ENCODE data around the gene MZT2B. TPM values are rescaled to one million over a fixed set of nuclear protein-coding genes. Genes with fewer than 3 reads are reported as not detected.
A peak's percentile ranks its signal among the peaks of the same experiment; 100 is the strongest.
"Not testable (repeated sequence)": the region's sequence is repeated elsewhere in the genome, so short reads cannot be mapped to it uniquely, and the experiment has no call there.

Gene MZT2B
- total and polyA plus RNA-seq, 11 donors = 269 to 623 (median 360) TPM

GRCh38 chr2:130154773-130155765 is 27.0 kb upstream of the MZT2B start:
- intact Hi-C loops (cut with DNase I) = loop anchor here in 5 of 10 donors (5.0 to 10.0 kb wide), 2 partner anchors 177 to 180 kb away; no protein-coding TSS in a partner anchor
- no peak for DNase-seq

DNA sequence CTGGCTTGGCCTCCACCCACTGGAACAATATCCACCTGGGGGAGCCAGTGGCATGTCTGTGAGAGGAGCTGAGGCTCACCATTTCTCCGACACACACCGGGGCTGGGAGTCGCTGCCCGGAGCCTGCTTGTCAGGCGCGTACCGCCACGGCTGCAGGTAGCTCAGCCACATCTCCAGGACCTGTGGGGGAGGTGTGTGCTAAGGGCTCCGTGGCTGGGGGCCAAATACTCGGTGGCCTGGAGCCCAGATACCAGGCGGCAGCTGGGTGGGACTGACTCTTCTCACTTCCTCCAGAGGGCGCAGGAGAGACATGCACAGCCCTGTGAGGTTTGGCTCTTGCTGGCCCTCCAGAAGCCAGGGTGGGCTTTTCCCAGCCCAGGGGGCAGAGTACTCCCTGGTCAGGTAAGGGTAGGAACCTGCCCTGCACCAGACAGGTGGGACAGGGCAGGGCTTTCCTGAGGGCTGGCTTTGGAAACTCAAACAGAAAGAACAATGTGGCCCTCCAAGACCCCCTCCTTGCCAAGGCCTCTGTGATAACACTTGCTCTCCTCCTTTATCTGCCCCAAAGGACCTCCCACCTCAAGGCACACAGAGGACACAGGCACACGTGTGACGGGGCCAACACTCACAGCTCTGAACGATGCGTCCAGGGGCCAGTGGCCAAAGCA is 26.0 kb upstream of the MZT2B start:
- TF ChIP-seq CTCF (IDR thresholded peaks at IDR 0.05) = peak; percentile 38 to 69 (median 56)
- not testable (repeated sequence) for H3K9me3 ChIP-seq, H3K27ac ChIP-seq, H3K4me3 ChIP-seq, H3K27me3 ChIP-seq
- peaks cover 0 to 12% (median 0%) of the 10 kb centered on the region in 12 donors for H3K4me1 ChIP-seq
- peaks cover 0 to 46% (median 28%) of the 10 kb centered on the region in 9 donors for H3K36me3 ChIP-seq
- ATAC-seq (peak; percentile 55 to 76 (median 68)), DNase-seq (peak; percentile 54 to 80 (median 74))
- intact Hi-C loops (cut with DNase I) = loop anchor here in 6 of 10 donors (2.0 to 10.0 kb wide), 3 partner anchors 176 to 179 kb away; no protein-coding TSS in a partner anchor
- WGBS, 4 donors = 19 to 45% (median 38%) methylated on average over 5 to 16 of the region's 16 CpGs

More at GRCh38 chr2:130154773-130155765, 27.0 kb upstream of the MZT2B start:
- H3K27me3 ChIP-seq = no peaks in the 10 kb centered on the region
- peaks cover 0 to 6% (median 0%) of the 10 kb centered on the region in 12 donors for H3K4me1 ChIP-seq
- H3K9me3 ChIP-seq = no peaks in the 10 kb centered on the region
- no peak for ATAC-seq
- no peak for TF ChIP-seq POLR2A (IDR thresholded peaks at IDR 0.05)
- no peak for TF ChIP-seq CTCF (IDR thresholded peaks at IDR 0.05)
- no peak overlapping the region for H3K4me3 ChIP-seq
- no peak overlapping the region for H3K27ac ChIP-seq
- WGBS, 4 donors = 94 to 96% (median 95%) methylated on average over 23 to 29 of the region's 29 CpGs
- peaks cover 0 to 44% (median 26%) of the 10 kb centered on the region in 9 donors for H3K36me3 ChIP-seq

- Histone ChIP-seq H3K9me3 (no peaks in the 10 kb centered on the region), H3K4me3 (no peak overlapping the region), H3K27ac (no peak overlapping the region), H3K36me3 (peaks cover 0 to 47% (median 28%) of the 10 kb centered on the region in 9 donors), H3K27me3 (no peaks in the 10 kb centered on the region), H3K4me1 (peaks cover 0 to 16% (median 0%) of the 10 kb centered on the region in 12 donors)
- TF ChIP-seq POLR2A (IDR thresholded peaks at IDR 0.05) (no peak), CTCF (IDR thresholded peaks at IDR 0.05) (no peak)
- WGBS, 4 donors = 81 to 94% (median 91%) methylated on average over 6 to 9 of the region's 9 CpGs
- intact Hi-C loops (cut with DNase I) = loop anchor here in 6 of 10 donors (2.0 to 10.0 kb wide), 3 partner anchors 176 to 178 kb away; no protein-coding TSS in a partner anchor
- DNase-seq (no peak), ATAC-seq (no peak)
Measured at GRCh38 chr2:130156624-130157004, 25.4 kb upstream of the MZT2B start.

- intact Hi-C loops (cut with DNase I) = loop anchor here in 6 of 10 donors (2.0 to 10.0 kb wide), 3 partner anchors 175 to 177 kb away; no protein-coding TSS in a partner anchor
- not testable (repeated sequence) for H3K27me3 ChIP-seq, DNase-seq, H3K4me3 ChIP-seq, ATAC-seq, H3K27ac ChIP-seq, H3K9me3 ChIP-seq
- H3K36me3 ChIP-seq = peaks cover 0 to 41% (median 25%) of the 10 kb centered on the region in 9 donors
- peaks cover 0 to 16% (median 0%) of the 10 kb centered on the region in 12 donors for H3K4me1 ChIP-seq
- 82 to 89% (median 85%) methylated on average over 4 to 11 of the region's 12 CpGs for WGBS, 4 donors
Measured at GRCh38 chr2:130157354-130157753, 24.7 kb upstream of the MZT2B start.

DNA sequence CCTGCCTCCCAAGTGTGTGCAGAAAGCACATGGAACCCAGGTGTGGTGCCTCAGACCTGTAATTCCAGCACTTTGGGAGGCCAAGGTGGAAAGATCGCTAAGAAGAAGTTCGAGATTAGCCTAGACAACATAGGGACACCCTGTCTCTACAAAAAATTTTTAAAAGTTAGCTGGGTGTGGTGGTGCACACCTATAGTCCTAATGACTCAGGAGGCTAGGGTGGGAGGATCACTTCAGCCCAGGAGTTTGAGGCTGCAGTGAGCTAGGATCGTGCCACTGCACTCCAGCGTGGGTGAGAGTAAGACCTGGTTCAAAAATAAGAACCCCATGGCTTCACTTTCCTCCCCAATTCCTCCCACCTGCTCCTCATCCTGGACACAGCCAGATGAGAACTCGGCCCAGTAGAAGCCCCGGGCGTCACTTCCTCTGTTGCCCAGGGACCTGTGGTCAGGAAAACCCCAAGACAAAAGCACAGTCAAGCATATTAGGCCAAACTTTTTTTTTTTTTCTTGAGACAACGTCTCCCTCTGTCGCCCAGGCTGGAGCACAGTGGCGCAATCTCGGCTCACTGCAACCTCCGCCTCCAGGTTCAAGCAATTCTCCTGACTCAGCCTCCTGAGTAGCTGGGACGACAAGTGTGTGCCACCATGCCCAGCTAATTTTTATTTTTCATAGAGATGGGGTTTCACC is 24.1 kb upstream of the MZT2B start:
- not testable (repeated sequence) for H3K27ac ChIP-seq, H3K9me3 ChIP-seq, ATAC-seq, H3K4me3 ChIP-seq, H3K27me3 ChIP-seq, DNase-seq
- intact Hi-C loops (cut with DNase I) = loop anchor here in 6 of 10 donors (2.0 to 10.0 kb wide), 3 partner anchors 174 to 177 kb away; no protein-coding TSS in a partner anchor
- Histone ChIP-seq H3K4me1 (peaks cover 0 to 16% (median 0%) of the 10 kb centered on the region in 12 donors), H3K36me3 (peaks cover 0 to 42% (median 25%) of the 10 kb centered on the region in 9 donors)
- 71 to 74% (median 74%) methylated on average over 12 to 13 of the region's 13 CpGs for WGBS, 4 donors

Data from heart left ventricle (tissue), 16 donors.